HFF-Myc (cell line): ENCODE measurements around the gene MPZL3.

Experiments
- DNase-seq: peaks from one replicate; pipeline ENCODE4 v3.0.0-alpha.2; 2011; ENCODE audit warnings: low read depth; ENCODE audit errors: extremely low read depth
- H3K4me3 ChIP-seq: replicated peaks from 2 replicates; pipeline ENCODE4 v1.5.1; 2011; ENCODE audit warnings: low read depth, mild to moderate bottlenecking, control low read depth, low read length
- CTCF ChIP-seq: IDR thresholded peaks from 2 replicates; pipeline ENCODE4 v1.5.1; 2012; ENCODE audit warnings: mild to moderate bottlenecking, low read depth, low read length, control low read depth; ENCODE audit errors: missing control alignments

Gene MPZL3

GRCh38 chr11:118176778-118177134 is 75.4 kb downstream of the MPZL3 start:
- H3K4me3 ChIP-seq = no peak overlapping the region
- no peak for DNase-seq
- TF ChIP-seq CTCF = no peak
